ENCODE results near the gene ASB6.
"Not testable (repeated sequence)": the region's sequence is repeated elsewhere in the genome, so short reads cannot be mapped to it uniquely, and the experiment has no call there.

ASB6 gene

GRCh38 chr9:129640871-129641749 is 841 bp downstream of the ASB6 start:
- no peak for DNase-seq

- no peak for DNase-seq
Measured at GRCh38 chr9:129640086-129640870, 1.7 kb downstream of the ASB6 start.

- DNase-seq, result no peak
Measured at GRCh38 chr9:129639756-129640085, 2.2 kb downstream of the ASB6 start.

GRCh38 chr9:129639034-129639630 is 2.8 kb downstream of the ASB6 start:
- DNase-seq, result no peak

DNA sequence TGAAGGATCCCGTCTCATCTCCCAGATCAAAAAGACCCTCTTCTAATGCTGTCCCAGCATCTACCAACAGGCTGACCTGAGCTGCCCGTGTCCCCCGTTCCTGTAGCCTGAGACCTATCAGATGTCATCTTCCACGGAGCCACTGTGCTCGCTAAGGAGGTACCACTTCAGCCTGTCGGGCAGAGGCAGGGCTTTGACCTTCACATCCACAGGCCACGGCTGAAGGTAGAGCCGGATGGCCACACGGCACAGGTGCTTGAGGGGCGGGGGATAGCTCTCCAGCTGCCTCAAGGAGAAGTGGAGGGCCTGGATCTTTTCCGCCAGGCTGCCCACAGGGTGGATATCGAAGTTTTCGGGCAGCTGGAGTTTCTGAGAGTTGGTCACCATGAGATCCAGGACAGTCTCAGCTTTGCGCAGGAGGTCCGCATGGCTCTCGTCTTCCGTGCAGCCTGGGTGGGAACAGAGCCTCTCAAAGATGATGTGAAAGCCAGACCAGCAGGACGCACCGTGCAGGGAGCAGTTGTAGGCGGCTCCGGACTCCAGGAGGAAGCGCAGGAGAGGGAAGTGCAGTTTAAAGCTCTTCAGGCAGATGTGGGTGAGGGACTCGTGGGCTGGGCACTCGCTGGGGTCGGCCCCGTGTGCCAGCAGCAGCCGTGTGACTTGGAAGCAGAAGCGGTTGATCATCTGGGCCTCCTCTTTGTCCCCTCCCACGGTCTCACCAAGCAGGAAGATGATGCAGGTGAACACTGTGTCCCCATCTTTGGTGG is 4.1 kb downstream of the ASB6 start:
- no peak for DNase-seq

DNA sequence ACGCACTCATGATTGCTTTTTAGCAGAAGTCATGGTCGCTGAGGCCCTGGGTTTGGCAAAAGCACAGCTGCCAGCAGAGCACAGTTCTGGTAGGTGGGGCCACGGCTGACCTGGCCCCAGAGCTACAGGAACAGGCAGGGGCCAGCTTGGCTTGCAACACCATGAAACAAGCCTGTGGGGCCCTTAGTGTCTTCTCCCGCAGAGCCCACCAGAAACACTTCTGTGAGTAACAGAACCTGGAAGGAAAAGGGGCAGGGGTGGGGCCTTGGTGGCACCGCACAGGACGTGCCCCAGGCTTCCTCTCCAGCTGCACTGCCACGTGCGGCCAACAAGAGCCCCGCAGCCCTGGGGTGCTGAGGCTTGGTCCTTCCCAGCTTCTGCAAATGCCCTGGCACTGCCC is 4.8 kb downstream of the ASB6 start:
- no peak for DNase-seq

GRCh38 chr9:129636343-129636742 is 5.6 kb downstream of the ASB6 start:
- DNase-seq, result not testable (repeated sequence)

DNA sequence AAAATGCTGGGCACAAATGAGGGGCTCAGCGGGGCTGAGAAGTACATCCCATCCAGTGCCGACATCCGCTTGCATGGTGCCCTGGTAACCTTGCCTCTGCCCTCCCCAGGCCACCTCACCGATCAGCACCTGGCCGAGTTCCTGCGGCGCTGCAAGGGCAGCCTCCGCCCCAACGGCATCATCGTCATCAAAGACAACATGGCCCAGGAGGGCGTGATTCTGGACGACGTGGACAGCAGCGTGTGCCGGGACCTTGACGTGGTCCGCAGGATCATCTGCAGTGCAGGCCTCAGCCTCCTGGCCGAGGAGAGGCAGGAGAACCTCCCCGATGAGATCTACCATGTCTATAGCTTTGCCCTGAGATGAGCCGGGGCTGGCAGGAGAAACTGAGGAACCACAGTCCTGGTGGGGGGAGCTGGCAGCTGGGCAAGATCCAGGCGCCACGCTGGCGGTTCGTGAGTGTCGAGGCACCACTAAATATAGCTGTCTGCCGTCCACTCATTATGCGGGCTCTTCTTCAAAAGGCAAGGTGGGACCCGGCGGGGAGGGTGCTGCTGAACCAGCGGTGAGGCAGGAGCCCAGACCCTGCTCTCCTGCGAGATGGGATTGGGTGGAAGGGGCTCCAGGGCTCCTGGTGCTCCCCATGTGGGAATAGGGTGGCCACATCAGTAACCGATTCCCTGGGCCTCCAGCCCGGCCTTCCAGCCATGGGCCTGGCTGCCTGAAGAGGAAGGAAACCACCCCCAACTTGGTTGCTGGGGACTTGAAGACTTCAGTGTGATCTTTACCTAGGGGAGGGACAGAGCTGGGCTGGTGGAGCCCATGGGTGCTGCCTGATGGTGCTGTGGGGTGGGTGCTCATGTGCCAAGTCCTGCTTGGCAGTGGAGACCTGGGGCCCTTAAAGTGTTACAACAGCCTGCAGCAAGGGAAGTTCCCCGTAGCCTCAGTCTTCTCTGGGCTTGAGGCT is 6.6 kb downstream of the ASB6 start:
- DNase-seq, result no peak

DNA sequence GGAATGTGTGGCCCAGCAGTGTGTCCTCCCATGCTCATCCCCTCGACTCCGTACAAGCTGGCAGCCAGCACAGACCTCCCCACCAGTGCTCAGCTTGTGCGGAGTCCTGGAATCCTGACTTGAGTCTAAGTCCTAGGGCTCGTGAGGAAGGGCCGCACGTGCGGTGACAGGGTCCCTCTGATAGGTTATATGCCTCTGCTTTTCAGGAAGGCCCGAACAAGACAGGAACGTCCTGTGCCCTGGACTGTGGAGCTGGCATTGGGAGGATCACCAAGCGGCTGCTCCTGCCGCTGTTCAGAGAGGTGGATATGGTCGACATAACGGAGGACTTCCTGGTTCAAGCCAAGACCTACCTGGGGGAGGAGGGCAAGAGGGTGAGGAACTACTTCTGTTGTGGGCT is 8.1 kb downstream of the ASB6 start:
- no peak for DNase-seq

GRCh38 chr9:129633207-129633606 is 8.7 kb downstream of the ASB6 start:
- DNase-seq, result no peak

- no peak for DNase-seq
Measured at GRCh38 chr9:129632460-129632859, 9.5 kb downstream of the ASB6 start.

- DNase-seq, result no peak
Measured at GRCh38 chr9:129631674-129632129, 10.2 kb downstream of the ASB6 start.

- DNase-seq, result no peak
Measured at GRCh38 chr9:129630967-129631673, 10.8 kb downstream of the ASB6 start.

DNA sequence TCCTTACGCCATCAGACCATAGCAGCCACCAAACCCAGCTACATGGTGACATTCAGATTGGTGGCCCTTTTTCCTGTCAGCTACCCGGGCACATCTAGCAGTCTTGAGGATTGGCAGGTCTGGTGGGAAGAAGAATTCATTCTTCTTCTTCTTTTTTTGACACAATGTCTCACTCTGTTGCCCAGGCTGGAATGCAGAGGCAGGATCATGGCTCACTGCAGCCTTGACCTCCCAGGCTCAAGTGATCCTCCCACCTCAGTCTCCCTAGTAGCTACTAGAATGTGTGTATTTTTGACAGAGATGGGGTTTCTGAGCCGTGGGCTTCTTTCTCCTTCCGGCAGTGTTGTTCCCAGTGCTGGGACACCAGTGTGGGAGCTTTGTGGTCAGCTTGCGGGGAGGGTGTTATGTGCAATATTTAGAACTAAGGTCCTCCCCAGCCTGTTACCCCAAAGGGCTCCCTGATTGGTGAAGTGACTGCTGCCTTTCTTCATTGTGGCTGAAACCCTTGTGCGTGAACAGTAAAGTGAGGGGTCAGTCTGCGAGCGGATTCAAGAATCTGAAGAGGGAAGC is 12.6 kb downstream of the ASB6 start:
- no peak for DNase-seq

GRCh38 chr9:129628709-129629108 is 13.2 kb downstream of the ASB6 start:
- no peak for DNase-seq

GRCh38 chr9:129627556-129628440 is 14.2 kb downstream of the ASB6 start:
- DNase-seq, result no peak

DNA sequence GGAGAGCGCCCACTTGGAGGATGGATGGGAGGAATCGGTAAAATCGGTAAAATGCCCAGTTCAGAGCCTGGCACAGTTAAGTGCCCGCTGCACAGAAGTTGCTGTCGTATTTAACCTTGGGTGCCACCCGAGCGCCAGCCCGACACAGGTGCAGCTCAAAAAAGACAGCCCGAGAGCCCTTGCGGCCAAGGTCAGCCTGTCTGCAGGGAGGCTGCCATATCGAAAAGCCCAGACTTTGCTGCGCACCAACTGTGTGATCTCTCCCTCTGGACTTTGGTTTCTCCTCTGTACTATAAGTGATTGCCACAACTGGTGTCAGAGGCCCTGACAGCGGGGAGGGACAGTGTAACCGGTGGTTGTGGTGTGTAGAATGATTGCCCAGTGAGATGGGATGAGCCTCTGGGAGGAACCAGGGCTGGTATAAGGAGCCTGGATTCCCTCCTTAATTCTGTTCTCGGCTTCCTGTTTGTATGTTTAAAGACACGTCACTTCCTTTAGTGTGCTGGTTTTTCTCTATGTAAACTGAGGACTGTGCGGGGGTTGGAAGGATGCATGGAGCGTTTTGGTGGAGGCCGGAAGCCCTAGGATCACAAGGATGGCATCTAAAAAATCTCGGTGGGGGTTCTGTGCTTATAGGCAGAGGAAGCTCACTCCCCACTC is 15.2 kb downstream of the ASB6 start:
- DNase-seq, result peak; percentile 51

- peak; percentile 91 for DNase-seq
Measured at GRCh38 chr9:129626079-129626624, 15.8 kb downstream of the ASB6 start, which contains the start of gene NTMT1. Gene NTMT1 (plus strand): TSS chr9:129626163. CDS start chr9:129632704, 6,541 bp downstream.

DNA sequence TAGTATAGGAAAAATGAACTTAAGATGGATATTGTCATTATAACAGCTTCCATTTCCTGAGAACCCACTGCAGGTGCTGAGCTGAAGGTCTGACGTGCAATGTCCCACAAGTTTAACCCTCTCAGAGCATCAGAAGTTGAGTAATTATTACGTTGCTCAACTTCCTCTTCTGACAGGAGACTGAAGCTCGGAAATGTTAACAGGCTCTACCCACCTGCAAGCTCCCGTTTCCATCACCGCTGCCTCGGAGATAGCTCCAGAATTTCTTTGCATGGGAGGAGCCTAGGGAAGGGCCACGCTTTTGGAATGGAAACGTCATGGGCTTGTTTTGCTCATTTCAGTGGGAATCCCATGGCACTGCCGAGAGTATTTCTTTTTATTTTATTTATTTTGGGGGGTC is 17.0 kb downstream of the ASB6 start:
- DNase-seq, result peak; percentile 52
